Fibroblast of skin of back (primary cell): ENCODE measurements around the gene ZCCHC3. TPM values are rescaled to one million over a fixed set of nuclear protein-coding genes. Genes with fewer than 3 reads are reported as not detected.
A peak's percentile ranks its signal among the peaks of the same experiment; 100 is the strongest.
"Not testable (repeated sequence)": the region's sequence is repeated elsewhere in the genome, so short reads cannot be mapped to it uniquely, and the experiment has no call there.

ENCODE experiments used
- DNase-seq: peaks from one replicate; pipeline ENCODE4 v3.0.0-alpha.2; 2013
- polyA plus RNA-seq, 2 experiments: library from polyadenylated mRNA; unstranded; fragments of 120-200 nt; gene quantifications; one replicate each; pipeline ENCODE4 v1.2.1, GENCODE V29; 2013; ENCODE audit not compliant: insufficient read length in 2 of 2

Gene ZCCHC3, protein sequence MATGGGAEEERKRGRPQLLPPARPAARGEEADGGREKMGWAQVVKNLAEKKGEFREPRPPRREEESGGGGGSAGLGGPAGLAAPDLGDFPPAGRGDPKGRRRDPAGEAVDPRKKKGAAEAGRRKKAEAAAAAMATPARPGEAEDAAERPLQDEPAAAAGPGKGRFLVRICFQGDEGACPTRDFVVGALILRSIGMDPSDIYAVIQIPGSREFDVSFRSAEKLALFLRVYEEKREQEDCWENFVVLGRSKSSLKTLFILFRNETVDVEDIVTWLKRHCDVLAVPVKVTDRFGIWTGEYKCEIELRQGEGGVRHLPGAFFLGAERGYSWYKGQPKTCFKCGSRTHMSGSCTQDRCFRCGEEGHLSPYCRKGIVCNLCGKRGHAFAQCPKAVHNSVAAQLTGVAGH
- polyA plus RNA-seq (2013, experiment 1 of 2; ENCODE audit: insufficient read length): 12.7 TPM
- 11.3 TPM for polyA plus RNA-seq (2013, experiment 2 of 2; ENCODE audit: insufficient read length)

DNA sequence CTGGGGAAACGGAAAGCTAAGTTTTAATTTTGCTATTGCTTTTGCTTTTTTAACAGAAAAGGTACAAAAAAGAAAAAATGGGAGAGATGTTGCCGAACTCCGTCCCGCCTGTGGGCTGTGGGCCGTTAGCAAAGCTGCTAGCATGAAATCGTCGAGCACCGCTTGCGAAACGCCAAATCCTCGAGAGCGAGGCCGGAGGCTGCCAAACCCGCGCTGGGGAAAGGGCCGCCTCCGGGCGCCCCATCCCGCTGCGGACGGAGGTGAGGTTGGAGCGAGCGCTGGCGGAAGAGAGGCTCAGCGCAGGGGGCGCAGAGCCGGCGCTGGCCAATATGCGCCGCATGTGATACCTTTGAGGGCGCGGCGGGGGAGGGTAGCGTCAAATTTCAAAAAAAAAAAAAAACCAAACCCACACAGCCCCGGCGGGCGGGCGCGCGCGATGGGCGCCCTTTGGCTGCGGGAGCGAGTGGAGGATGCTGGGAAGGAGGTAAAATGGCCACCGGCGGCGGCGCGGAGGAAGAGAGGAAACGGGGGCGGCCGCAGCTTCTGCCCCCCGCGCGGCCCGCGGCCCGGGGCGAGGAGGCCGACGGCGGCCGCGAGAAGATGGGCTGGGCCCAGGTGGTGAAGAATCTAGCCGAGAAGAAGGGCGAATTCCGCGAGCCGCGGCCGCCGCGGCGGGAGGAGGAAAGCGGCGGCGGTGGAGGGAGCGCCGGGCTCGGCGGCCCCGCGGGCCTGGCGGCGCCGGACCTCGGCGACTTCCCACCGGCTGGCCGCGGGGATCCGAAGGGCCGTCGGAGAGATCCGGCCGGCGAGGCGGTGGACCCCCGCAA lies at the start of gene ZCCHC3:
Gene ZCCHC3 (plus strand): TSS at position 473 of the 827 bp plus-strand sequence. CDS start 17 bp downstream, at position 490.
- peak; percentile 92 for DNase-seq

DNA sequence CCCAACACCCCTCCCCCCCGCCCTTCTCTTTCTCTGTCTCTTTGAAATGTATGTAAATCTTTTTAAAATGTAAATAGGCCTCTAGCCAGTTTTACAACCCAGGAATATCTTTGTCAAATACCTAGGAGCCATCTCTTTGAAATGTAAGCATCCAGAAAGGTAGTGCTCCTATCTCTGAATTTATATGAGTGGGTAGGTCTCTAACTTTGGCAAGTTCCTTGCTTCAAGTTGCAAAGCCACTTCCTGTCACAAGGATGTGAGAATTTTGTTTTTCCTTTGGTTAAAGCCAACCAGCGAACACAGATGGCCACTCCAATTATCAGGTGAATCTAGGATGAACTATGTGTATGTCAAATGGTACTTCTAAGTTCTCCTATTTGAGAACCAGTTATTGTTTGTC lies 46.0 kb upstream of the ZCCHC3 start:
- no peak for DNase-seq

DNA sequence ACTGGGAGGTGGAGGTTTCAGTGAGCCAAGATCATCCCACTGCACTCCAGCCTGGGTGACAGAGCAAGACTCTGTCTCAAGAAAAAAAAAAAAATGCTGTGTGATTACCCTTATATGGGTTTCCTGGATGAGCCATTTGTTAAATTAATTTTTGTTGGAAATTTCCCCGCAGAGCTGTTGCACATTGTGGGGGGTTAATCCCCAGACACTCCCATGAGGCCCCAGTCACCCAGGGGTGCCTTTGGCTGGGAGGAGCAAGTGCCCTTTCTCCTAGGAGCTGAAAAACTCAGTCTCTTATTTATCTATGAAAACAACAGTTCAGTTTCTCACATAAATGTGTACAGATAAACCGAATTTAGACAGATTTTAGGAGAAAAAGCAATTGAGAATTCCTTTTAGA lies 44.6 kb upstream of the ZCCHC3 start:
- DNase-seq: no peak

DNA sequence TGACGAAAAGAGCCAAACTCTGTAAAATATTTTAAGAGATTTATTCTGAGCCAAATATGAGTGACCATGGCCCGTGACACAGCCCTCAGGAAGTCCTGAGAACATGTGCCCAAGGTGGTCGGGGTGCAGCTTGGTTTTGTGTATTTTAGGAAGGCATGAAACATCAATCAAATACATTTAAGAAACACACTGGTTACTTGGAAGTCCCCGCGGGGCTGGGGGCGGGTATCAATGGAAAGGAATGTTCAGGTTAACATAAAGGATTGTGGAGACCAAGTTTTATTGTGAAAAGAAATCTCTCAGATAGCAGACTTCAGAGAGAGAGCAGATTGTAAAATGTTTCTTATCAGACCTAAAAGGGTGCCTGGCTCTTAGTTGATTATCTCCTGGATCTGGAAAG lies 43.9 kb upstream of the ZCCHC3 start:
- not testable (repeated sequence) for DNase-seq

DNA sequence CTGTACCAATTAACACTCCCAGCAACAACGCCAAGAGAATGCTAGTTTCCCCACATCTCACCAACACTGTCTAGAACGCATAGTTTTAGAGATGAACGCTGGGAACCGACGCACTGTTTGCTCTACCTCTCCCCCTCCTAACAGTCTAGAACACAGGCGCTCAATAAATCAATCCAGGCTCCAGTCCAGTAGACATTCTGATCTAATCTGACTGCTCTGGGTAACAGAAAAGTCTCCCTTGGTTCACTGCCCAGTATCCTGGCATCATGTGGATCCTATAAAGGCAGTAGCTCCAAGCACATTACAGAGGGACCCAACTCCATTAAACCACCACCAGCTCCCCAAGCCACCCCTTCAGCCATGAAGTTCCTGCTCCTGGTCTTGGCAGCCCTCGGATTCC lies 40.0 kb upstream of the ZCCHC3 start, which contains the start of gene DEFB132:
Gene DEFB132 (plus strand): TSS at position 306 of the 400 bp plus-strand sequence. CDS start 55 bp downstream, at position 361.
- no peak for DNase-seq

DNA sequence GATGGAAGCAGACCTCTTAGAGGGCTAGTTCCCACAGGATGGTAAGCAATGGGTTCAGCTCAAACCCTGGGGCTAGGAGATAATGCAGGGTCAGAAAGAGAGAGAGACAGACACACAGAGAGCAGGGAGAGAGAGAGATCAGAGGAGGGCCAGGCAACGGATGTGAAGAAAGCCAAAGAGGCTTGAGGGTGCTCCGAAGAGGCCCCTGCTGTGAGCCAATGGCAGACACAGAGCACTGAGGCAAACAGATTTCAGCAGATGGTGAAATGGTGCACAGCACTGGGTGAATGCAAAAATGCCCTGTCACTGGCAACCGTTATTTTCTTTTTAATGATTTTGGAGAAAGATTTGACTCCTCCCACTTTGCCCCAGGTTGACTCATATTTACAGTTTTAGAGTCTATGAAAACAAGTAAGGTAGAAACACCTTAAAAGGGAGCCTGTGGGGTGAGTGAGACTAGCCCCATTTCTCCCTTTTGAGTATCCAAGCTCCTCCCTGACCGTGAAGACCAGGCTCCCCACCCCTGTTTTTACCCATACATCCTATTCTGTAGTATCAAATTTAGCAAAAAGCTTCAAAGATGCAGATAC lies 39.0 kb upstream of the ZCCHC3 start:
- no peak for DNase-seq

DNA sequence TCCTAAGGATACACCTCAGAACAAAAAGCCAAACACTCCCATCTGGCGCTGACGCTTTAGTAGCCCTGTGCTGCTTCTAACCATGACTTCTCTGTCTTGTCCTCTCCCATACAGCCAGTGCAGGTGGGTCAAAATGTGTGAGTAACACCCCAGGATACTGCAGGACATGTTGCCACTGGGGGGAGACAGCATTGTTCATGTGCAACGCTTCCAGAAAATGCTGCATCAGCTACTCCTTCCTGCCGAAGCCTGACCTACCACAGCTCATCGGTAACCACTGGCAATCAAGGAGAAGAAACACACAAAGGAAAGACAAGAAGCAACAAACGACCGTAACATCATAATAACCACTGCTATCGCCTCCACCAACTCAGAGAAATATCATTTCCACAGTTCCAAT lies 38.4 kb upstream of the ZCCHC3 start:
- peak; percentile 15 for DNase-seq

DNA sequence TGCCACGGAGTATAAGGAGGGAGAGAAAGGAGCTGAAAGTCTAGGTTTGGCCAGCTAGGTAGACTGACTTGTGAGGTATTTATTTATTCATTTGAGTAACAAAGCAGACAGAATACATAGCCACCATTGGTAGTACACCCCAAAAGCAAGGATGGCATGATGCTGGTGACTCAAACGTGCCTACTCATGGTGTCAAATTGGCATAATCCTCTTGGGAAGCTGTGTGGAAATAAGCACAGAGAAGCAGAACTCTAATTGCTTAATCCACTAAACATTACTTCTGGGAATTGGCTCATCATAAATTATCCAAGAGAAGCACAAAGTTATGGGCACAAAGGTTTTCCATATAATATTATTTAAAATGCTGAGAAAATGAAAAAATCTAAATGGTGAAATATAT lies 37.4 kb upstream of the ZCCHC3 start:
- no peak for DNase-seq

DNA sequence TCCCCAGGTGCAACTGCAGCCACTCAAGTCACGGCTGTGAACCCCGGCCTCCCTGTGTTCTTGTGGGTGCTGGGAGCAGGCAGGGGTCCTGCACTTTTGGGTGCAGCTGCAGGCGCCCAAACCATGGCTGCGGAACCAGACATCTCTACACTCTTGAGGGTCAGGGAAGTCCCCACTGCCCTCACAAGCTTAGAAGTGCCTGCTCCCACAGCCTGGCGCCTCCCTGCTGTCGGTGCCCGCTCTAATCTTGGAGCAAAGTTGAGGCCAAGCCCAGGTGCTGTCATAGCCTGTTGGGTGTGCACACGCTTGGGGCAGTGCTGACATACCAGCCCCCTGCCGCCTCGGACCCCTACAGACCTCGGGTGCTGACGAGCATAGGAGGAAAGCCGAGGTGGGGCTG lies 33.7 kb upstream of the ZCCHC3 start:
- DNase-seq: no peak

DNA sequence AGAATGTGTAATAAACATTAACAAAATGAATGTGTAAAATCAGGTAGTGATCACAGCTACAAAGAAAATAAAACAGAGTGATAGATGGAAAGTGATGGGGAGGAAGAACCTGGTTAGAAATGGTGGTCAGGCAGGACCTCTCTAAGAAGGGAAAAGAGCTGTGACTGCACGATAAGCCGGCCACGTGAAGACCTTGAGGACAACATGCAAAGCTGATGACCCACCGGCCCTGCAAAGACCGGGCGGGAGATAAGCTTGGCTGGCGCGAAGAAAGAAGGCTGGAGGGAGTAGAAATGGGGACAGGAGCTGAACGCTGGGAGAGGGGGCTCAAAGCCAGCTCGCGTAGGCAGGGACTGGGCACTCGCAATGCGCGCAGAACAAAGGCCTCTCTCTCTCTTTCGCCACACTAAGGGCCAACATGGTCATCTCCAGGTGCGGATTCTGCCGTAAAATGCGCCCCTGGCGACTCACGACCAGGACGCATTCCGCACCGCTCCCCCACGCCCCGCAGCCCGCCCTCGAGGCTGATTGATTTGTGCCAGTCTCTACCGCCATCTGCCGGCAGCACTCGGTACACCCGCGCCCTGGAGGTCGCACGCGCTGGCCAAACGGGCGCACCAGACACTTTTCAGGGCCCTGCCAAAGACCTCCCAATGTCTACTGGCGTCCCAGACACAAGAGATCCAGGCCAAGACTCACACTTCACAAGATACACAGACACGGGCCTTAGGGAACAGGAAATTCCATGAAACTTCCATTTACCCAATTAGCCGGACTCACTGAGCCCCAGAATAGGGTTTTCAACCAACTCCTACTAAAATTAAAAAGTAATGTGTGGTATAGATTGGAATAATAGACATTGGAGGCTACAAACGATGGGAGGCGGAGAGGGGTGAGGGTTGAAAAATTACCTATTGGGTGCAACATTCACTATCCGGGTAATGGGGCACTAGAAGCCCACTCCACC lies 30.5 kb upstream of the ZCCHC3 start:
- peak; percentile 62 for DNase-seq

DNA sequence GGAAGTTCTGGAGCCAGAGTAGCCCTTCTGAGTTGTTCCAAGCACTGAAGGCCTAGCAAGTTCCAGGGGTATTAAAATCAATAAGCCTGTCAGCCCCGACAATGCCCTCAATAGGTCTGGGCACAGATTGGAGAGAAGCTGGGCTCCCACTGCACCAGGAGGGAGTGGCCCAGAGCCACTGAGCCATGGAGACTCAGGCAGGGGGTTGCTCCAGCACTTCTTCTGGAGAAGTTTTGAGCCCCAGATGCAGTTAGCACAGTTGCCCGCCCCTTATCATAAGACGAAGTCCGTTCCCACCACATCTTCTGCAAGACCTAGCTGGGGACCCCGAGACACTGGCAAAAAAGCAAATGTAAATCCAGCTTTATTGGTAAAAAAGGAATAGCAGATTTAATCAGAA lies 26.9 kb upstream of the ZCCHC3 start:
- no peak for DNase-seq

DNA sequence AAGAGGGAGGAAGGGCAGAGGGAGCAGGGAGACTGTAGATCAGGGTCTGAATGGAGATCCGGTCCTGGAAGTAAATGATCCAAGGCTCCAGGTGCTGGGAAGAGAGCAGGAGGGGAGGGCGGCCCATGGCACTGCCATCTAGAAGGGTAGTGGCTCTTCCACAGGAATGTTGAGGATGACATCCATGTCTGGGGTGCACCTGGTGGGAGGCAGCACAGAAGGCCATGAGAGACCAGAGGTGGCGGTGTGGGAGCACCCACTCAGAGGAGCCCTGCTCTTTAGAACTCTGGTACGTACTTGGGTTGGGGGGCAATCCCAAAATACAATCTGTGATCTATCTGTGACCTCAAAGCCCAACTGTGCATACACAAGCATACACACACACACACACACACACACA lies 26.3 kb upstream of the ZCCHC3 start:
- no peak for DNase-seq

DNA sequence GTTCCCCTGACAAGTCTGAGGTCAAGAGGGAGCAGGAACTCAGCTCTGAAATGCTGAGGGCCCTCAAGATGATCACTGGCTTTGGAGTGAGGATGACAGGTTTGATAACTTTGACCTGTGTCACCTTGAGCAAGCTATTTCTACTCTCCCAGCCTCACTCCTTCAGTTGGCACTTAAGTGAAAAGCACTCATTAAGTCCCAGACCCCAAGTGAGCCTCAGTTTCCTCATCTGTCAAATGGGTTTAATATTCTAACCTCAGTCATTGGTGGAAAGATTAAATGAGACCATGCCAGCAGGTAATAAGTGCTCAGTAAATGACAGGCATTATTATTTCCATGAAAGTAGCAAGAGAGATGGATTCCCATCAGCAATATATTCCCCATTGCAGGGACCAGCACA lies 25.8 kb upstream of the ZCCHC3 start:
- DNase-seq: no peak

DNA sequence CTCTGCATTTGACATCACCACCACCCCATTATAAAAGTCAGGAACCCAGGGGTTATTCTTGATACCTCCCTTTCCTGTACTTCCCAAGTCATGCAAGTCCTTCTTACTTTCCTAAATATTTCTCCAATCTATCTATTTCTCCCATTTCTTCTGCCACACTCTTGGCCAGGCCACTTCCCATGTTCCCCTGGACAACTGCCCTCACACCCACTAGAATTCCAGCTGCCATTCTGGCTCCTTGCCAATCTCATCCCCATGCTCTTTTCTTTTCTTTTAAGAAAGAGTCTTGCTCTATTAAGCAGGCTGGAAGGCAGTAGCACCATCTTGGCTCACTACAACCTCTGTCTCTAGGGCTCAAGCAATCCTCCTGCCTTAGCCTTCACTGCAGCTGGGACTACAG lies 24.7 kb upstream of the ZCCHC3 start:
- no peak for DNase-seq

DNA sequence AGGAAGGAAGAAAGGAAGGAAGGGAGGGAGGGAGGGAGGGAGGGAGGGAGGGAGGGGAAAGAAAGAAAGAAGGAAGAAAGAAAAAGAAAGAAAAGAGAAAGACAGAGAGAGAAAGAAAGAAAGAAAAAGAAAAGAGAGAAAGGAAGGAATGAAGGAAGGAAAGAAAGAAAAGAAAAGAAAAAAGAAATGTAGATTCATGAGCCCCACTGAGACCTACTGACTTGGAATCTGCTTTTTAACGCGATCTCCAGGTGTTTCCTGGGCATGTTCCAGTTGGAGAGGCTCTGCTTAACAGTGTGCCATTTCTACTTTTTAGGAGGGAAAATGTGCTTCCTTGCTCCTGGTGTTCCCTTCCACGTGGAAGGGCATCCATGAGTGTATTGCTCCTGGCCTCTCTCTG lies 23.5 kb upstream of the ZCCHC3 start:
- no peak for DNase-seq

DNA sequence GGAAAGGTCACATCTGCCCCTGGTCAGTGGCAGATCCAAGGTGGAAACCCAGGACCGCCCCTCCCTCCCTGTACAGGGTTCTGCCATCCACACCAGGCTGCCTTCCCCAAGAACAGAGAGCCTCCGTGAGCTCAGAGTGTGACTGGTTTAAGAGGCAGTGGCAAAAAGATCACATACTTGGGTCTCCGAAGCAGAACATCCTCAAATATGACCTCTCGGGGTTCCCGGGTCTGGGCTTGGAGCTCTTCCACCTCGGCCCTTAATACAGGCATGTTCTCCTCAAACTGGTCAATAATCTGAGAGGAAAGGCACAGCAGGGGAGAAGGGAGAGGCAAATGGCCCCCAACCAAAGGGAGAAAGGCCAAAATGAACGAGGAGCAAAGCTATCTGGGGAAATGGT lies 21.6 kb upstream of the ZCCHC3 start:
- DNase-seq: no peak

DNA sequence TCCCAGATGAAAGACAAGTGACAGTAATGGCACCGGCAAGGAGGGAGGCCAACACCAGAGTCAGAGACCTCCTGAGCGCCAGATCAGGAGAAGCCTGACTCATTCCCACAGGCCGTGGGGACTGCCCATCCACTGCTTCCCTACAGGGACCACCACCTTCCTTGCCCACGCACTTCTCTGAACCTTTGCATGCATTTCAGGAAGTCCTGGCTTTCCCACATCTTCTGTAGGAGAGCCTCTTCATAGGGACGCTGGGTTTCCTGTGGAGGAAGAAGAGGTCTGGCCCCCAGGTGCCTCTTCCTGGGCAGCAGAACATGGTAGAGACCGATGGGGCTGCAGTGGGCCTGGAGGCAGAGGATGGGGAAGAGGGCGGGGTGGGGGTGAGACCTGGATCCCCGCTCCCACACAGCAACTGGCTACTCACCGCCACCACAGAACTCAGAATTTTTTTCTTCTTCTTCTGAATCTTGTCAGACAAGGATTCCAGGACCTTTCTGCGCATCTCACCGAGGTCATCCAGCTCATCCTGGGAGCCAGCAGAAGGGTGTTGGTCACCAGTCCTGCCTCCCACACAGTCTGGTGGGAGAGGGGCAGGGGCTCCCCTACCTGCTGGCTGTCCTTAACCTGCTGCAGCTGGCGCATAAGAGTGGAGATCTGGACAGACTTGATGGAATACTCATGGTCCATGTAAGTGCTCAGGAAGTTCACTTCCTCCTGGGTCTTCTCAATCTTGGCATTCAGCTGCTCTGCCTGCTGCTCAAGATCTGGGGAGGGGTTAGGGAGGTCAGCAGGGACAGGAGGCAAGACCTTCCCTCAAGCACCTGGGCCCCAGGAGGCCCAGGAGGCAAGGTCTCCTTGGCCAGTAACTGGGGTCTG lies 20.5 kb upstream of the ZCCHC3 start:
- DNase-seq: no peak

DNA sequence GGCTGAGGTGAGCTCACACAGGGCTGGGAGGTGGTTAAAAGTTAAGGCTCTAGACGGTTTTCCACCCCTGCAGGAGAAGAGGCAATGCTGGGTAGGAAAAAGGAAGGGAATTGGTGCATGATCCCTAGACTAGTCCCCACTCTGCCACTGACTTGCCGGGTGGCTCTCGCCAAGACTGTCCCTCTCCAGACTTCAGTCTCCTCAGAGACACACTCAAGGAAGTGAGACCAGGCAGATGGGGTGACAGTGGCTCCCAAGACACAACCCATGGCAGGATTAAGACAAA lies 19.9 kb upstream of the ZCCHC3 start:
- no peak for DNase-seq

DNA sequence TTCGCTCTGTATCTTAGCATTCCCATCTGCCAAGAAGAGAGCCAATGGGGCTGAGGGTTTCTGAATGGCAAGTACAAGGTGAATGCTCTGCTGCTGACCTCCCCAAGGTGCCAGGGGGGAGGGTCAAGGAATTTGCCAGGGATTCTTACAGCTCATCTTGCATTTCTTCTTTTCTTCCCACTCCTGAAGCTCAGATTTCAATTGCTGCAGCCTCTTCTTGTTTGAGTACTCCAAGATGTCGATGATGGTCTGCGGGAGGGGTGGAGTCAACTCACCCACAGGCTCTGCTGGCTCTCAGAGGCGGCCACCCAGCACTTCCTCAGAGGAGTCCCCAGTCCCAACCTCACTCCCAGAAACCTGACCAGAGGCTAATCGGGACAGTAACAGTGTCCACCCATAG lies 19.2 kb upstream of the ZCCHC3 start:
- no peak for DNase-seq

DNA sequence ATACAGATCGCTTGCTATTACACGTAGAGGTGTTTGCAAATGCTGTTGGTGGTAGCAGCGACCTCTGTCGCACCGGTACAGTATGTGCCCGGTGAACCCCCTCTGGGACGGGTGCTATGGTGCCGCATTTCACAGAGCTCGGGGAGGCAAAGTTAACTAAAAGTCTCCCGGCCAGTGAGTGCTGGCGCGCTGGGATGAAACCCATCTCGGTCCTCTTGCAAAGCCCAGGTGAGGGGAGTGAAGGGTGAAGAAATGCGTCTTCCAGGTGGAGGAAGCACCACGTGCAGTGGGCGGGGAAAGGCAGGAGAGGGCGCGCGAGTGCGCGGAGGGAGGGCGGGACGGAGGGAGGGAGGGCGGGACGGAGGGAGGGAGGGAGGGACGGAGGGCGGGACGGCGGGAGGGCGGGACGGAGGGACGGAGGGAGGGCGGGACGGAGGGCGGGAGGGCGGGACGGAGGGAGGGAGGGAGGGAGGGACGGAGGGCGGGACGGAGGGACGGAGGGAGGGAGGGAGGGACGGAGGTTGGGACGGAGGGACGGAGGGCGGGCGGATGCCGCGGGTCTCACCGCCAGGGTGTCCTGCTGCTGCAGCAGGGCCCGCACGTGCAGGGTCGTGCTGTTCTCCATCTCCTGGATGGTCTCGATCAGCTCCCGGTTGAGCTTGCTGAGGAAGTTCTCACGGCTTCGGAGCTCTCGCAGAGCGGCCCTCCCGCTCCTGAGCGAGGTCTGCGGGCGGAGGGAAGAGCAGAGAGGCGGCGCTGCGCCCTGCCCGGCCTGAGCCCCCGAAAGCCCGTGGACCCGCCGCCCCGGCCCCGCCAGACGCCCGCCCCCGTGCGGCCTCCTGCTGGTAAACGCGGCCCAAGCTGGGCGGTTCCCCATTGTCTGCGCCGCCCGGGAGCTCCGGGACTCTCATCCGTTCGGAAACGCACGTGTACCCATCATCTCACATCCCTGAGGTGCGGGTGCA lies 18.5 kb upstream of the ZCCHC3 start:
- DNase-seq: no peak
